GM18511 (cell line): ENCODE measurements around the gene SETD2.

ENCODE experiments used
- ATAC-seq: cut with Tn5 transposase; IDR thresholded peaks from one replicate; pipeline ENCODE4 v1.9.1; 2021; ENCODE audit warnings: mild to moderate bottlenecking, moderate library complexity; ENCODE audit not compliant: unreplicated experiment

The SETD2 gene

DNA sequence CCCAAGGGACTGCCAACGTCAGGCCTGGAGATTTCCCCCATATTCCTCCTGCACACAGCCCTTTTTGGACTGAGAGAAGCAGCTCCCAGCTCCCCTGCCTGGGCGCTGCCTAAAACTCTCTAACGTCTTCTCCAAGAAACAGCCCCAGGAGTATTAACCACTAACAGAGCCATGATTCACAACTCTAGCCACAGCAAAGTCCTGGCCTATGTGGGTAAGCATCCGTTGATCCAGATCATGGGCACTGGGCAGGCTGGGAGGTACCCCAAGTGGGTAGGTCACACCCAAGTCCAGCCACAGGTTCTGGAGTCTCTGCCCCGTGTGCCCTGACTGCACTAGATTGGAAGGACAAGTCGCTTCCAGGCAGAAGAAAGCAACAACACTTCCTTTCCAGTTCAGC, 152.5 kb downstream of the SETD2 start:
- ATAC-seq, result no peak

DNA sequence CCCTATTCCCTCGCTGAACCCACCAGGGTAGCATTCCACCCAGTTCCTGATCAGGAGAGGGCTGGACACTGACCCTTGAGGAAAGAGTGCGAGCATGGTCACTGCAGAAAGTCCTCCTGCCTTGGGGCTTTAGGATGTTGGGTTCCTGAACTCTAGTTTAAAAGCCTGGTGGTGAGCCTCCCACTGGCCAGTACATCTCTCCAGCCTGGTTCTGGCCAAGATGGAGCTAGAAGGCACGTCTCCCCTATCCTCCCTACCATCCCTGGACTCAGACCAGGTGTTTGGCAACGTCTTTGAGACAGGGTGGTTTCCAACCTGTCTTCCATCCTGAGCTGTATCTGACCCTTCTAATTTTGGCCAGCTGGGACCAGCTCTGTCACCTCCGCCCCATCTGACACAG, 153.0 kb downstream of the SETD2 start:
- ATAC-seq, result no peak

DNA sequence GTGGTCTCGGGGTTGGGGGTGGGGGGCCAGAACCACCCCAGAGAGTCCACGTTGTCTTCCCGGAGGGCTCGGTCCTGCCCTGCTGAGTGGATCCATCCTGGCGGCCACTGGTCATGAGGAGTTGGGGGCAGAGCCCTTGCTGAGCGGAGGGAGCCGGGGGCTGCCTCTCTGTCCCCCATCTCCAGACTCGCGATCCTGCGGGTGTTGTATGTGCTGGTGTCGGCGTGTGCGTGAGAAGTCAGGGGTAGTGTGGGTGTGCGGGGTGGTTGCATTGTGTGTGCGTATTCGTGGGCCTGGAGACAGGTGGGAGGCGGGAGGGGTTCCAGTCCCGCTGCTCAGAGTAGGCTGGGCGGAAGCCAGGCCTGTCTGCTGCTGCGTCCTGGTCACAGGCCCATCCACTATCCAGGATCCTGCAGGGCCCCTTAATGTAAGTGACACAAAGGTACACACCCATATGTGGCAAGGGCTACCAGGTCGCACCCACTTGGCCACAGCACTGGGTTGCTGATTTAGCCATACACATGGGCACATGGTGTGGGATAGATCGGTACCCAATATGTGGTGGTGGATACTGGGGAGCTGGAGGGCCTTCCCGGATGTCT, 153.7 kb downstream of the SETD2 start:
- ATAC-seq, result no peak

DNA sequence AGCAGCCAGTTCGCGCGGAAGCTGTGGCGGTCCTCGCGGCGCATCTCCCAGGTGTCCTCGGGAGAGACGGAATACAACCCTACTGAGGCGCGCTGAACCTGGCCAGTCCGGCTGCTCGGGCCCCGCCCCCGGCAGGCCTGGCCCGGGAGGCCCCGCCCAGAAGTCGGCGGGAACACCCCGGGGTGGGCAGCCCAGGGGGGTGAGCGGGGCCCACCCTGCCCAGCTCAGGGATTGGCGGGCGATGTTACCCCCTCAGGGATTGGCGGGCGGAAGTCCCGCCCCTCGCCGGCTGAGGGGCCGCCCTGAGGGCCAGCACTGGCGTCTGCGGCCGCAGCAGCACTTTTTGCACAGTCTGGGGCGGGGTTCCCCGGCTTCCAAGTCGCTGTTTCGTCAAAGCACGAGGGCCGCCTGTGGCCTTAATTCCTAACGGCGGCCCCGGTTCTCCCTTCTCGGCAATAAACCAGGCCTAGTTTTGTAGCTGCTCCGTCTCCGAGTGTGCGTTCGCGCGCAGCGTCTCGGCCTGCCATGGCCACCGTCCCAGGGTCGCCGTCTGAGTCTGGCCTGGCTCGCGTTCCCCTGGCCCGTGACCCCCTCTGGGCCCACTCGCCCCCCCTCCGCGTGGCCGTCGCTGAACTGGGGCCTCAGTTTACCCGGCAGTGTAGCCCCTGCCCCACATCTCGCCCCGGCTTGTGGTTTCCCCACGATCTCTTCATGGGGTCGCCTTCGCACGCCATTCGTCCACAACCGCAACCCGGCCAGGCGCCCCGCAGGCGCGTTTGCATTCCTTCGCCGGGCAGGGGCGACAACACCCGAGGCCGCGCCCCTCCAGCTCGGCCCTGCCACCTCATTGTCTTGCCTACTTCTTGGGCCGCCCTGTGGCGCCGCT, 154.4 kb downstream of the SETD2 start:
- peak; percentile 88 for ATAC-seq

DNA sequence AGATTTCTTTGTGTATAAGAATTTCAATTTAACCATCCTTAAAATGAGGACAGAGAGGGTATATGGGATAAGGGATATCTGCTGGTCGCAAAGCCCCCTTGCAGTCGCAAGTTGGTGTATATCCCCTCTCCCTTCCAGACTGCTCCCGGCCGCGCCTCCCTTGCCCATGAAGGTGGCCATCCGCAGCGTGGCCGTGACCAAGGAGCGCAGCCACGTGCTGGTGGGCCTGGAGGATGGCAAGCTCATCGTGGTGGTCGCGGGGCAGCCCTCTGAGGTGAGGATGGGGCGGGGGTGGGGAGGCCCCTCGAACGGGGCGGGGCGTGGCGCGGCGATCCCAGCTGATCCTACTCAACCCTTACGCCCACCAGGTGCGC, 155.1 kb downstream of the SETD2 start:
- ATAC-seq, result no peak

DNA sequence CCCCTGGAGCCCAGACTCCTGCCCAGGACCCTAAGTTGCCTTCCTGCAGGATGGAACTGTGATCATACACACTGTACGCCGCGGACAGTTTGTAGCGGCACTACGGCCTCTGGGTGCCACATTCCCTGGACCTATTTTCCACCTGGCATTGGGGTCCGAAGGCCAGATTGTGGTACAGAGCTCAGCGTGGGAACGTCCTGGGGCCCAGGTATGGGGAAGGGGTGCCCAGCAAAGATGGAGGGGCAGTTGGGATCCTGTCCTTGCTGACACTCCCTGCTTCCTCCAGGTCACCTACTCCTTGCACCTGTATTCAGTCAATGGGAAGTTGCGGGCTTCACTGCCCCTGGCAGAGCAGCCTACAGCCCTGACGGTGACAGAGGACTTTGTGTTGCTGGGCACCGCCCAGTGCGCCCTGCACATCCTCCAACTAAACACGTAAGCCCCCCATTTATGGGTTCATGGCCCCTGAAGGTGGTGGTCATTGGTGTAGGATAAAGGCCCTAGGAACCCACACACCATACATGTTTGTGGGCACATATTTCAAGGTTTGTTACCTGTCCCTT, 155.6 kb downstream of the SETD2 start:
- no peak for ATAC-seq

DNA sequence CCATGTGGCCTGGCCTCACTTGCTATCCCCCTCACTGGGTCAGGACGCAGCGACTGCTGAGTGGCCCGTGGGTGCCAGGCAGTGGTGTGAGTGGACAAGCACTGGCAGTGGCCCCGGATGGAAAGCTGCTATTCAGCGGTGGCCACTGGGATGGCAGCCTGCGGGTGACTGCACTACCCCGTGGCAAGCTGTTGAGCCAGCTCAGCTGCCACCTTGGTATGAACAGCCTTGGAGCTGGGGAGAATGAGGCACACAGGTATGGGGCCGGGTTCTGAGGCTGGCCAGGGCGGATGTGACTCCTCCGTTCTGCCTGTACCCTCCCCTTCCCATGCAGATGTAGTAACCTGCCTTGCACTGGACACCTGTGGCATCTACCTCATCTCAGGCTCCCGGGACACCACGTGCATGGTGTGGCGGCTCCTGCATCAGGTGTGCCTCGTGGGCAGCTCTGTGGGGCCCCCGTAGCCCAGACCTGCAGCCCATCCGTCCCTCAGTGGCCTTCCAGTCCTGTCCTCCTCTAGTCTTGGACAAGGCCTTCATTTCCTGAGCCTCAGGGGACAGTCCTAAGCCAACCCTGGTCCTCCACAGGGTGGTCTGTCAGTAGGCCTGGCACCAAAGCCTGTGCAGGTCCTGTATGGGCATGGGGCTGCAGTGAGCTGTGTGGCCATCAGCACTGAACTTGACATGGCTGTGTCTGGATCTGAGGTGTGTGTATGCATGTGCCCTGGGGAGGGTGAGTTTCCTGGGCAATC, 156.3 kb downstream of the SETD2 start:
- no peak for ATAC-seq

DNA sequence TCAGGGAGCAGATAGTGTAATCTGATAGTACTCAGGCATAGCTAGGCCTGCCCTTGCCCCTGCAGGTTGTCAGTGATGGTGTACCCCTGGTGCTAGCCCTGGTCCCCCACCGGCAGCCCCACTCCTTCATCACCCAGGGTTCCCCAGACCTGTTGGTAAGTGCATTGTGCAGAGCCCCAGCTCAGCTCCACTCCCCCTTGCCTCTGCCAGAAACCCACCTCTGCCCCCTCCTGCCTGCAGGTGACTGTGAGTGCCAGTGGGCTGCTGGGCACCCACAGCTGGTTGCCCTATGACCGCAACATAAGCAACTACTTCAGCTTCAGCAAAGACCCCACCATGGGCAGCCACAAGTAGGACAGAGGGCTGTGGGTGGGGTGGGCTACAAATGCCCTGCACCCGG, 156.9 kb downstream of the SETD2 start:
- no peak for ATAC-seq

DNA sequence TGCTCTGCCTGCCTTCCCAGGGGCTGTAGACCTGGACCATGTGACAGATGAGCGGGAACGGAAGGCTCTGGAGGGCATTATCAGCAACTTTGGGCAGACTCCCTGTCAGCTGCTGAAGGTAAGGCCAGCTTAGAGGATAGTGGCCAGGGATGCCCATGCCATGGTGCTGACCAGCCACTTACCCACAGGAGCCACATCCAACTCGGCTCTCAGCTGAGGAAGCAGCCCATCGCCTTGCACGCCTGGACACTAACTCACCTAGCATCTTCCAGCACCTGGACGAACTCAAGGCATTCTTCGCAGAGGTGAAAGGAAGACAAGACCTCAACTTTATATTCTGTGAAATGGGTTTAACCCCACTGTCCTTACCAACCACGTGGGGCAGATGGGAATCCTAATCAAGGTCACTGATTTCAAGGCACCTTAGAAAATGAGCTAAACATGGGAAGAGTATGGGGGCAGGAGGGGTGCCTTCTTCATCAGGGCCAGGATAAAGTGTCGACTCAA, 157.7 kb downstream of the SETD2 start:
- ATAC-seq, result no peak

DNA sequence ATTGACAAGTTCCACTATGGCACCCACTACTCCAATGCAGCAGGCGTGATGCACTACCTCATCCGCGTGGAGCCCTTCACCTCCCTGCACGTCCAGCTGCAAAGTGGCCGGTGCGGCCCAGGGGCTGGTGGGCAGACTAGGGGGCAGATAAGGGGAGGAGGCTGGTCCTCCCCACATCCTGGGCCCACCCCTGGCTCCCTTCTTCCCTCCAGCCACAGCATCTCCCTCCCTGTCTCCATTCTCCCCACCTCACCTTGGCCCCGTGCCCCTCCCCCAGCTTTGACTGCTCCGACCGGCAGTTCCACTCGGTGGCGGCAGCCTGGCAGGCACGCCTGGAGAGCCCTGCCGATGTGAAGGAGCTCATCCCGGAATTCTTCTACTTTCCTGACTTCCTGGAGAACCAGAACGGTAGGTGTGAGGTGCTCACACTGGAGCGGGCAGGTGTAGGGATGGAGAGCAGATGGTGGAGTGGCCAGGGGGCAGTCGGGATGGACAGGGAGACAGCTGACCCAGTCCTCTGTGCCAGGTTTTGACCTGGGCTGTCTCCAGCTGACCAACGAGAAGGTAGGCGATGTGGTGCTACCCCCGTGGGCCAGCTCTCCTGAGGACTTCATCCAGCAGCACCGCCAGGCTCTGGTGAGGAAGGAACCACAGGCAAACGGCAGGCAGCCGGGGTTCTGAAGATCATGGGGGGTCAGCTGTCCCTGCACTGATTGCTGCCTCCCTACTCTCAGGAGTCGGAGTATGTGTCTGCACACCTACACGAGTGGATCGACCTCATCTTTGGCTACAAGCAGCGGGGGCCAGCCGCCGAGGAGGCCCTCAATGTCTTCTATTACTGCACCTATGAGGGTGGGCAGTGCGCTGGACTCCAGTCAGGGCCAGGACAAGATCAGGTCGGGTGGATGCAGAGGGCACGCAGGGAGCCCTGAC, 158.4 kb downstream of the SETD2 start:
- no peak for ATAC-seq

DNA sequence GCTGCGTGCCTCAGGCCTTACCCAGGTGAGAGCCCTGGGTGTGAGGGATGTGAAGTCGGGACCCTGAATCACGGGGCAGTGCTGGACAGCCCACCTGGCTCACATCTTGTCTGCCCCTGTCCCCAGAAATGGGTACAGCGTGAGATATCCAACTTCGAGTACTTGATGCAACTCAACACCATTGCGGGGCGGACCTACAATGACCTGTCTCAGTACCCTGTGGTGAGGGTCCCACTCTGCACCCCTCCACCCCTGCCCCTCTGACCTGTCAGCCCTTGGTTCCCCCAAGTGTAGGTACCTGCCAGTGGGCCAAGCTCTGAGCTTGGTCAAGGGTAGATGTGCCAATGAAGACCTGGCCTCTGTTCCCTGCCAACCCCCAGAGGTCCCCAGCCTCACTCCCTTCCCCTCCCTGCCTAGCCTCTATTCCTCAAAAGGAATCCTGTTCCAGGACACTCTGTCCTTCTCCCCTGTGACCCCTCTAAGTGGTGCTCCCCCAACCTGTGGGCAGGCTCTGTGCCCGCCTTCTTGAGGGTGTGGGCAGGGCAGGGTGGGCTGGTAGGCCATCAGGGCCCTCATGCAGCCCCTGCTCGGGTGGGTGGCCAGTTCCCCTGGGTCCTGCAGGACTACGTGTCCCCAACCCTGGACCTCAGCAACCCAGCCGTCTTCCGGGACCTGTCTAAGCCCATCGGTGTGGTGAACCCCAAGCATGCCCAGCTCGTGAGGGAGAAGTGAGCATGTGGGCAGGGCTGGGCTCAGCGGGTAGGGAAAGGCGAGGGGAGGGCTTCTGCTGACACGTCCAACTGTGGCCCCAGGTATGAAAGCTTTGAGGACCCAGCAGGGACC, 159.3 kb downstream of the SETD2 start:
- ATAC-seq, result no peak

DNA sequence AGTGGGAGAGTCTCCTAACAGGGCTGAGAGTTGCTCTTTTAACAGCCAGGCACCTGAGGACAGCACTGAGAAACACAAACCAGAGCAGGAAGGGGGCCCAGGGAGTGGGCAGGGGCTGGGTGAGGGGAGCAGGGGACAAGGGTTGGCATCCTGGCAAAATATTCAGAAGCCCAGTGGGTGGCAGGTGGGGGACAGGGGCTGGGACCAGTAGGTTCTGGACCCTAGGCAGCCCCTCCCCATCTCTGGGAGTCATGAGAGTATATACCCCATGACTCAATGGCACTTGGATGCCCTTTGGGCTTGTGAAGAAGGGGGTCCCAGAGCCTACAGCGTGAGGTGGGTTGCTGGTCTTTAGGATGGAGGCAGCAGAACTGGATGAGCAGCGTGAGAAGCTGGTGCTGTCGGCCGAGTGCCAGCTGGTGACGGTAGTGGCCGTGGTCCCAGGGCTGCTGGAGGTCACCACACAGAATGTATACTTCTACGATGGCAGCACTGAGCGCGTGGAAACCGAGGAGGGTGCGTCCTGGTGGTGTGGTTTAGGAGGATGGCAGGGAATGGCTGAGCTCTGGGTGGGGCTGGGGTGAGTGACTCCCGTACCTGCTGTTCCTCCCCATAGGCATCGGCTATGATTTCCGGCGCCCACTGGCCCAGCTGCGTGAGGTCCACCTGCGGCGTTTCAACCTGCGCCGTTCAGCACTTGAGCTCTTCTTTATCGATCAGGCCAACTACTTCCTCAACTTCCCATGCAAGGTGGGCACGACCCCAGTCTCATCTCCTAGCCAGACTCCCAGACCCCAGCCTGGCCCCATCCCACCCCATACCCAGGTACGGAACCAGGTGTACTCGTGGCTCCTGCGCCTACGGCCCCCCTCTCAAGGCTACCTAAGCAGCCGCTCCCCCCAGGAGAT, 160.2 kb downstream of the SETD2 start:
- ATAC-seq, result no peak

DNA sequence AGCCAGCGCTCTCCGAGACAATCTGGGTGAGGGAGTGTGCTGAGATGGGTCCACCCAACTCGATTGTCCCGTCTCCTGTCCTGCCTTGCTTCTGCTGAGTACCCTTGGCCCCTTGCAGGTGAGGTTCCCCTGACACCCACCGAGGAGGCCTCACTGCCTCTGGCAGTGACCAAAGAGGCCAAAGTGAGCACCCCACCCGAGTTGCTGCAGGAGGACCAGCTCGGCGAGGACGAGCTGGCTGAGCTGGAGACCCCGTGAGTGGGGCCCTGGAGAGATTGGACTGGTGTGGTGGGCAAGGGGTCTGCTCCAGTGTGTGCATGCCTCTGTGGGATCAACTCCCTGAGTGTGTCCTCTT, 160.9 kb downstream of the SETD2 start:
- no peak for ATAC-seq

DNA sequence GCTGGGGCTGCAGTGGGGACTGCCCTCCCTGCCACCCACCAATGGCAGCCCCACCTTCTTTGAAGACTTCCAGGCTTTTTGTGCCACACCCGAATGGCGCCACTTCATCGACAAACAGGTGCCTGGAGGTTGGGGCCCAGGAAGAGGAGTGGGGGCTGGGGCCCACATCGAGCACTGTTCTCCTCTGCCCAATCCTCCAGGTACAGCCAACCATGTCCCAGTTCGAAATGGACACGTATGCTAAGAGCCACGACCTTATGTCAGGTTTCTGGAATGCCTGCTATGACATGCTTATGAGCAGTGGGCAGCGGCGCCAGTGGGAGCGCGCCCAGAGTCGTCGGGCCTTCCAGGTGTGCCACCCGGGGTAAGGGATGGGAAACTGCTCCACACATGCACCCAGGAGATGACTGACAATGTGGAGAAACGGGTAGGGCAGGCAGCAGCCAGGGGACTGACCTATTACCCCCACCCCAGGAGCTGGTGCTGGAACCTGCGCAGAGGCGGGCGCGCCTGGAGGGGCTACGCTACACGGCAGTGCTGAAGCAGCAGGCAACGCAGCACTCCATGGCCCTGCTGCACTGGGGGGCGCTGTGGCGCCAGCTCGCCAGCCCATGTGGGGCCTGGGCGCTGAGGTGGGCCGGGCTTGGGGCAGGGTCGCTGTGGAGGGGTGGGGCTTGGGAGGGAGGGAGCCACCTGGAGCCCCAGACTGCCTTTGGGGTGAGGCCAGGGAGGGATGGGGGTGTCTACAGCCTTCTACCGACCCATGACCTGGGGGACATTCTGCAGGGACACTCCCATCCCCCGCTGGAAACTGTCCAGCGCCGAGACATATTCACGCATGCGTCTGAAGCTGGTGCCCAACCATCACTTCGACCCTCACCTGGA, 161.5 kb downstream of the SETD2 start:
- ATAC-seq, result no peak

DNA sequence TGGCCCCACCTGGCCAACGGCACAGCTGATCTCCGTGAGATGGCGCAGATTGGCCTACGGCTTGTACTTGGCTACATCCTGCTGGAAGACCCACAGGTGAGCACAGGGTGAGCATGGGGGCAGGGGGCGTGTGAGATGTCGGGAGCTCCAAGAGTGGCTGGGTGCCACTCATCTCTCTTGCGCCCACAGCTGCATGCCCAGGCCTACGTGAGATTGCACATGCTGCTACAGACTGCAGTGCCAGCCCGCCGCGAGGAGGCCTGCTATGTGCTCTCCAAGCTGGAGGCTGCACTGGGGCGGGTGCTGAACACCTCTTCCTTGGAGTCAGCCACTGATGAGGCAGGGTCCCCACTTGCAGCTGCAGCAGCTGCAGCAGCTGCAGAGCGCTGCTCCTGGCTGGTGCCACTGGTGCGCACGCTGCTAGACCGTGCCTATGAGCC, 162.2 kb downstream of the SETD2 start:
- no peak for ATAC-seq

DNA sequence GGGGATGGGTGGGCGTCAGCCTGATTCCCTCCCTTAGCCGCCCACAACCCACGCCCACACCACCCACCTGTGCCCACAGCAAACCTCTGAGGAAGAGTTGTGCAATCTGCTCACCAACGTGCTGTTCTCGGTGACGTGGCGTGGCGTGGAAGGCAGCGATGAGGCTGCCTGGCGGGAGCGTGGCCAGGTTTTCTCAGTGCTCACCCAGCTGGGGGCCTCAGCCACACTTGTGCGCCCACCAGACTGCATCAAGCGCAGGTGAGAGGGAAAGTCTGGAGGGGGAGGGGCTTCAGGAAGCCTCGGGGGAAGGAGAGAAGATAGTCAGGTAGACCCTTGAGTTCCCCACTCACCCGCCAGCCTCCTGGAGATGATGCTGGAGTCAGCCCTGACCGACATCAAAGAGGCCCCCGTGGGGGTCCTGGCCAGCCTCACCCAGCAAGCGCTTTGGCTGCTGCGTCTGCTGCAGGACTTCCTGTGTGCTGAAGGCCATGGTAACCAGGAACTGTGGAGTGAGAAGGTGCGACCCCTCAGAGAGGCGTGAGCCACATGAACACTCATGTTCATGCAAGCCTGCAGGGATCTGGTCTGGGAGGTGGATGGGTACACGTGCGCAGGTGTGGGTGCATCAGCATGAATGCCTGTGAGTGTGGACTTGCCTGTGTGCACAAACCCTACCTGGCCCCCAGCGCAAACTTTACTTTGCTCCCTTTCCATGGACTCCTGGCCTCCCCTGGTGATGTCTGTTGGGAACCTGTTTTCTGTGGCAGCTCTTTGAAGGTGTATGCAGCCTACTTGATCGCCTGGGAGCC, 162.8 kb downstream of the SETD2 start:
- no peak for ATAC-seq
